SK-N-SH (cell line): ENCODE results near the gene OXTR.

Experiments
- CTCF ChIP-seq: fragments of 200-600 bp; sonication (generic); IDR thresholded peaks from 2 replicates; pipeline ENCODE4 v1.6.1; 2017; ENCODE audit warnings: antibody characterized with exemption, mild to moderate bottlenecking, moderate library complexity
- JUND ChIP-seq: IDR thresholded peaks from 2 replicates; pipeline ENCODE4 v1.4.0; 2012
- SIN3A ChIP-seq: IDR thresholded peaks from 2 replicates; pipeline ENCODE4 v1.6.1; 2012; ENCODE audit warnings: low read depth, mild to moderate bottlenecking, low read length, moderate library complexity, borderline replicate concordance

GRCh38 chr3:8712045-8712907 is 57.1 kb downstream of the OXTR start:
- TF ChIP-seq CTCF (no peak), SIN3A (no peak), JUND (no peak)
